WTC11 (cell line): ENCODE results near the gene RNU1-2. TPM values are rescaled to one million over a fixed set of nuclear protein-coding genes. Genes with fewer than 3 reads are reported as not detected.

ENCODE experiments used
- ATAC-seq: fragments of 200-7000 bp; cut with Tn5 transposase; 2 replicates; pipeline ENCODE4 v1.10.0; 2021; ENCODE audit warnings: mild to moderate bottlenecking, moderate library complexity
- CTCF ChIA-PET: fragments of 300-600 bp; sonication (Branson Sonifier 250); formaldehyde crosslinking; loops from one replicate; lab custom pipeline; 2021; ENCODE audit warnings: antibody characterized with exemption; lab: Charles Lee
- POLR2A ChIA-PET: fragments of 350-600 bp; sonication (Branson Sonifier 250); formaldehyde crosslinking; loops from one replicate; lab custom pipeline; 2021; ENCODE audit warnings: antibody characterized with exemption; lab: Charles Lee
- DNase-seq: peaks from one replicate; pipeline ENCODE4 v3.0.0; 2021; ENCODE audit warnings: low spot score
- H3K27ac Mint-ChIP-seq: 2 replicates; pipeline ENCODE4 v1.8.0; 2021; ENCODE audit warnings: mixed read lengths
- H3K27me3 Mint-ChIP-seq: 2 replicates; pipeline ENCODE4 v1.8.0; 2021; ENCODE audit warnings: low read depth, mild to moderate bottlenecking, moderate library complexity, mixed read lengths
- H3K36me3 Mint-ChIP-seq: 2 replicates; pipeline ENCODE4 v1.8.0; 2021; ENCODE audit warnings: mixed read lengths
- H3K4me1 Mint-ChIP-seq: 2 replicates; pipeline ENCODE4 v1.8.0; 2022; ENCODE audit warnings: mixed read lengths
- H3K4me3 Mint-ChIP-seq: 2 replicates; pipeline ENCODE4 v1.8.0; 2021; ENCODE audit warnings: mild to moderate bottlenecking, moderate library complexity, mixed read lengths
- H3K9me3 Mint-ChIP-seq: 2 replicates; pipeline ENCODE4 v1.8.0; 2021; ENCODE audit warnings: mixed read lengths
- ATF1 ChIP-seq: sonication (generic); formaldehyde crosslinking; IDR thresholded peaks from 2 replicates; pipeline ENCODE4 v1.8.1; 2023; ENCODE audit warnings: mild to moderate bottlenecking, moderate library complexity, missing genetic modification reagents
- ETV6 ChIP-seq: sonication (generic); formaldehyde crosslinking; IDR thresholded peaks from 2 replicates; pipeline ENCODE4 v1.8.1; 2022; ENCODE audit warnings: mild to moderate bottlenecking, missing genetic modification reagents
- GTF2I ChIP-seq: fragments of 250-450 bp; sonication (Bioruptor Pico); conservative IDR thresholded peaks from 2 replicates; pipeline ENCODE4 v1.4.0; 2021; ENCODE audit warnings: mild to moderate bottlenecking
- HMGA2 ChIP-seq: fragments of 250-450 bp; sonication (Bioruptor Pico); IDR thresholded peaks from 2 replicates; pipeline ENCODE4 v1.4.0; 2021; ENCODE audit warnings: mild to moderate bottlenecking, moderate library complexity
- SMAD3 ChIP-seq: sonication (generic); formaldehyde crosslinking; IDR thresholded peaks from 2 replicates; pipeline ENCODE4 v1.8.0; 2022; ENCODE audit warnings: missing genetic modification reagents, mild to moderate bottlenecking, borderline replicate concordance
- TEAD4 ChIP-seq: sonication (generic); formaldehyde crosslinking; IDR thresholded peaks from 2 replicates; pipeline ENCODE4 v1.8.0; 2022; ENCODE audit warnings: mild to moderate bottlenecking, missing genetic modification reagents
- ZNF263 ChIP-seq: sonication (generic); formaldehyde crosslinking; IDR thresholded peaks from 2 replicates; pipeline ENCODE4 v1.8.1; 2022; ENCODE audit warnings: low read depth, mild to moderate bottlenecking, moderate library complexity, missing genetic modification reagents
- ZNF423 ChIP-seq: fragments of 250-450 bp; sonication (Bioruptor Pico); IDR thresholded peaks from 2 replicates; pipeline ENCODE4 v2.1.2; 2022; ENCODE audit warnings: mild to moderate bottlenecking, moderate library complexity
- total RNA-seq: library from RNA; stranded (reverse); gene quantifications from 3 replicates; pipeline ENCODE4 v1.2.3, GENCODE V29; 2021
- TF ChIP-seq, protein P1 (sequence below): sonication (generic); formaldehyde crosslinking; IDR thresholded peaks from 2 replicates; pipeline ENCODE4 v1.8.1; 2023; ENCODE audit warnings: mild to moderate bottlenecking, missing genetic modification reagents, borderline replicate concordance
- TF ChIP-seq, protein P2 (sequence below): sonication (generic); formaldehyde crosslinking; IDR thresholded peaks from 2 replicates; pipeline ENCODE4 v1.8.0; 2022; ENCODE audit warnings: mild to moderate bottlenecking, missing genetic modification reagents
- TF ChIP-seq, protein P3 (sequence below): fragments of 250-450 bp; sonication (Bioruptor Pico); IDR thresholded peaks from 2 replicates; pipeline ENCODE4 v2.1.2; 2022; ENCODE audit warnings: mild to moderate bottlenecking, moderate library complexity
- TF ChIP-seq, protein P4 (sequence below): sonication (generic); formaldehyde crosslinking; conservative IDR thresholded peaks from 2 replicates; pipeline ENCODE4 v1.8.1; 2022; ENCODE audit warnings: mild to moderate bottlenecking, missing genetic modification reagents
- TF ChIP-seq, protein P5 (sequence below): sonication (generic); formaldehyde crosslinking; IDR thresholded peaks from 2 replicates; pipeline ENCODE4 v1.8.0; 2023; ENCODE audit warnings: mild to moderate bottlenecking, missing genetic modification reagents
- TF ChIP-seq, protein P6 (sequence below): sonication (generic); formaldehyde crosslinking; IDR thresholded peaks from 2 replicates; pipeline ENCODE4 v1.8.1; 2022; ENCODE audit warnings: missing genetic modification reagents, borderline replicate concordance
- TF ChIP-seq, protein P7 (sequence below): fragments of 250-450 bp; sonication (Bioruptor Pico); IDR thresholded peaks from 2 replicates; pipeline ENCODE4 v1.8.0; 2021; ENCODE audit warnings: mild to moderate bottlenecking
- TF ChIP-seq, protein P8 (sequence below): sonication (generic); formaldehyde crosslinking; IDR thresholded peaks from 2 replicates; pipeline ENCODE4 v1.8.0; 2022; ENCODE audit warnings: mild to moderate bottlenecking, missing genetic modification reagents
- TF ChIP-seq, protein P9 (sequence below): sonication (generic); formaldehyde crosslinking; IDR thresholded peaks from 2 replicates; pipeline ENCODE4 v1.8.0; 2022; ENCODE audit warnings: mild to moderate bottlenecking, missing genetic modification reagents
- TF ChIP-seq, protein P10 (sequence below): sonication (generic); formaldehyde crosslinking; IDR thresholded peaks from 2 replicates; pipeline ENCODE4 v1.8.0; 2022; ENCODE audit warnings: mild to moderate bottlenecking, missing genetic modification reagents

The RNU1-2 gene
- total RNA-seq, 1 experiment from 2014 or later: 1,197 TPM

DNA sequence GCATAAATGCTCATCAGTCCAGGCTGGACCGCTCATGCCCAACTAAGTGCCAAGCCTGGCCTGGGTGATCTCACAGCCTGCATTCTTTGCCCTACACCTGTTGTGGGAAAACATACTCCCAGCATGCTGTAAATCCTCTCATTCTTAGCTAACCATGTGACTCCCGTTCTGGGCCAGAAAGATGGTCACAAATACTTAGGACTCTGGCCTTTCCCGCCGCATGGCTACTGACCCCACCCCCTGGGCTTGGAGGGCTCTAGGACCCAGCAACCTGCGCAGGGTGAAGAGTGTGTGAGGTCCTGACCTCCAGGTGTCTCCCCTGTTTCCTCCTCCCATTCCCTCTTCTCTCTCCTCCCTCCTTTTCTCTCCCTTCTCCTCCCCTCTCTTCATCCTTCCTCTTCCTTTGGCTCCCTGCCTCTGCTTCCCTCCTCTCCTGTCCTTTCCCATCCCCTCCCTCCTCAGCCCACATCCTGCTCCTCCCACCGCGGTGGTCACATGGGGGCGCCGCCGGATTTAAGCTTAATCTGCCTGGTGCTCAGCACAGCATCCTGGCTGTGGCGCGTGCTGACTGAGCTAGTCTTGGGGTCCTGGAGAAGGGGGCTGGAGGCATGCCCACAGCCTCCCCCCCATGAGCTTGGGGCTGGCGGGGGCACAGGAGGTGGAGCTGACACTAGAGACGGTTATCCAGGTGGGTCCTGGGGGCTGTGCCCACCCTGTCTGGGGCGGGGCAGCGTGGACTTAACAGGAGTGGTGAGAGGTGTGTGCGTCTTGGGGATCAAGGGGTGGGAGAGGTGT lies 25.8 kb downstream of the RNU1-2 start, which contains the start of gene CROCC (continued):
- TF ChIP-seq, protein P1, sequence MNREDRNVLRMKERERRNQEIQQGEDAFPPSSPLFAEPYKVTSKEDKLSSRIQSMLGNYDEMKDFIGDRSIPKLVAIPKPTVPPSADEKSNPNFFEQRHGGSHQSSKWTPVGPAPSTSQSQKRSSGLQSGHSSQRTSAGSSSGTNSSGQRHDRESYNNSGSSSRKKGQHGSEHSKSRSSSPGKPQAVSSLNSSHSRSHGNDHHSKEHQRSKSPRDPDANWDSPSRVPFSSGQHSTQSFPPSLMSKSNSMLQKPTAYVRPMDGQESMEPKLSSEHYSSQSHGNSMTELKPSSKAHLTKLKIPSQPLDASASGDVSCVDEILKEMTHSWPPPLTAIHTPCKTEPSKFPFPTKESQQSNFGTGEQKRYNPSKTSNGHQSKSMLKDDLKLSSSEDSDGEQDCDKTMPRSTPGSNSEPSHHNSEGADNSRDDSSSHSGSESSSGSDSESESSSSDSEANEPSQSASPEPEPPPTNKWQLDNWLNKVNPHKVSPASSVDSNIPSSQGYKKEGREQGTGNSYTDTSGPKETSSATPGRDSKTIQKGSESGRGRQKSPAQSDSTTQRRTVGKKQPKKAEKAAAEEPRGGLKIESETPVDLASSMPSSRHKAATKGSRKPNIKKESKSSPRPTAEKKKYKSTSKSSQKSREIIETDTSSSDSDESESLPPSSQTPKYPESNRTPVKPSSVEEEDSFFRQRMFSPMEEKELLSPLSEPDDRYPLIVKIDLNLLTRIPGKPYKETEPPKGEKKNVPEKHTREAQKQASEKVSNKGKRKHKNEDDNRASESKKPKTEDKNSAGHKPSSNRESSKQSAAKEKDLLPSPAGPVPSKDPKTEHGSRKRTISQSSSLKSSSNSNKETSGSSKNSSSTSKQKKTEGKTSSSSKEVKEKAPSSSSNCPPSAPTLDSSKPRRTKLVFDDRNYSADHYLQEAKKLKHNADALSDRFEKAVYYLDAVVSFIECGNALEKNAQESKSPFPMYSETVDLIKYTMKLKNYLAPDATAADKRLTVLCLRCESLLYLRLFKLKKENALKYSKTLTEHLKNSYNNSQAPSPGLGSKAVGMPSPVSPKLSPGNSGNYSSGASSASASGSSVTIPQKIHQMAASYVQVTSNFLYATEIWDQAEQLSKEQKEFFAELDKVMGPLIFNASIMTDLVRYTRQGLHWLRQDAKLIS (CRISPR knock-in tag): no peak
- no peak for TF ChIP-seq HMGA2 (CRISPR knock-in tag)
- TF ChIP-seq, protein P2, sequence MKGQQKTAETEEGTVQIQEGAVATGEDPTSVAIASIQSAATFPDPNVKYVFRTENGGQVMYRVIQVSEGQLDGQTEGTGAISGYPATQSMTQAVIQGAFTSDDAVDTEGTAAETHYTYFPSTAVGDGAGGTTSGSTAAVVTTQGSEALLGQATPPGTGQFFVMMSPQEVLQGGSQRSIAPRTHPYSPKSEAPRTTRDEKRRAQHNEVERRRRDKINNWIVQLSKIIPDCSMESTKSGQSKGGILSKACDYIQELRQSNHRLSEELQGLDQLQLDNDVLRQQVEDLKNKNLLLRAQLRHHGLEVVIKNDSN (CRISPR knock-in tag): peak; percentile 95
- TF ChIP-seq TEAD4 (CRISPR knock-in tag): no peak
- TF ChIP-seq, protein P3, sequence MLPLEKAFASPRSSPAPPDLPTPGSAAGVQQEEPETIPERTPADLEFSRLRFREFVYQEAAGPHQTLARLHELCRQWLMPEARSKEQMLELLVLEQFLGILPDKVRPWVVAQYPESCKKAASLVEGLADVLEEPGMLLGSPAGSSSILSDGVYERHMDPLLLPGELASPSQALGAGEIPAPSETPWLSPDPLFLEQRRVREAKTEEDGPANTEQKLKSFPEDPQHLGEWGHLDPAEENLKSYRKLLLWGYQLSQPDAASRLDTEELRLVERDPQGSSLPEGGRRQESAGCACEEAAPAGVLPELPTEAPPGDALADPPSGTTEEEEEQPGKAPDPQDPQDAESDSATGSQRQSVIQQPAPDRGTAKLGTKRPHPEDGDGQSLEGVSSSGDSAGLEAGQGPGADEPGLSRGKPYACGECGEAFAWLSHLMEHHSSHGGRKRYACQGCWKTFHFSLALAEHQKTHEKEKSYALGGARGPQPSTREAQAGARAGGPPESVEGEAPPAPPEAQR (CRISPR knock-in tag): no peak
- TF ChIP-seq, all 79 proteins: peak for 15

DNA sequence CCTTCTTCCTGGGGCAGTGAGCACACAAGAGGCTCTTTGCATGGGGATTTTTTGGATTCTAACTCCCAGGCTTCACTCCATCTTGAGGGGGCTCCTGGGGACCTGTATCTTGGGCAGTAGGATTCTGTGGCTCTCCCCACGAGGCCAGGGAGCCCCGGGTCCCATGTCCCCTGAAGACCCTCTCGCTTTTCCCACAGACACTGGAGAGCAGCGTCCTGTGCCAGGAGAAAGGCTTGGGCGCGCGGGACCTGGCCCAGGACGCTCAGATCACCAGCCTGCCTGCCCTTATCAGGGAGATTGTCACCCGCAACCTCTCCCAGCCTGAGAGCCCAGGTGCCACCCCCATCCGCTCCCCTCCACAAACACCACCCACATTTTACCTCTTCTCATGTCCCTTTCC lies 26.7 kb downstream of the RNU1-2 start:
- POLR2A ChIA-PET: interaction anchor here (0.7 kb wide), 1 partner anchor 78 kb away, joined by 3 read pairs; no protein-coding TSS in a partner anchor
- Mint-ChIP-seq H3K36me3 (peaks cover 7% of the 10 kb centered on the region; the same call in 1 of the 2 replicates), H3K27ac (no peak overlapping the region), H3K9me3 (no peaks in the 10 kb centered on the region), H3K27me3 (no peaks in the 10 kb centered on the region), H3K4me3 (peak overlapping the region; percentile 88), H3K4me1 (peaks cover 39% of the 10 kb centered on the region)
- DNase-seq: no peak
- no peak for ATAC-seq
- CTCF ChIA-PET: interaction anchor here (1.0 to 2.0 kb wide), 2 partner anchors 16 to 302 kb away, joined by 4 to 14 read pairs; no protein-coding TSS in a partner anchor
- TF ChIP-seq, protein P4, sequence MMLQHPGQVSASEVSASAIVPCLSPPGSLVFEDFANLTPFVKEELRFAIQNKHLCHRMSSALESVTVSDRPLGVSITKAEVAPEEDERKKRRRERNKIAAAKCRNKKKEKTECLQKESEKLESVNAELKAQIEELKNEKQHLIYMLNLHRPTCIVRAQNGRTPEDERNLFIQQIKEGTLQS (CRISPR knock-in tag): no peak
- TF ChIP-seq, protein P5, sequence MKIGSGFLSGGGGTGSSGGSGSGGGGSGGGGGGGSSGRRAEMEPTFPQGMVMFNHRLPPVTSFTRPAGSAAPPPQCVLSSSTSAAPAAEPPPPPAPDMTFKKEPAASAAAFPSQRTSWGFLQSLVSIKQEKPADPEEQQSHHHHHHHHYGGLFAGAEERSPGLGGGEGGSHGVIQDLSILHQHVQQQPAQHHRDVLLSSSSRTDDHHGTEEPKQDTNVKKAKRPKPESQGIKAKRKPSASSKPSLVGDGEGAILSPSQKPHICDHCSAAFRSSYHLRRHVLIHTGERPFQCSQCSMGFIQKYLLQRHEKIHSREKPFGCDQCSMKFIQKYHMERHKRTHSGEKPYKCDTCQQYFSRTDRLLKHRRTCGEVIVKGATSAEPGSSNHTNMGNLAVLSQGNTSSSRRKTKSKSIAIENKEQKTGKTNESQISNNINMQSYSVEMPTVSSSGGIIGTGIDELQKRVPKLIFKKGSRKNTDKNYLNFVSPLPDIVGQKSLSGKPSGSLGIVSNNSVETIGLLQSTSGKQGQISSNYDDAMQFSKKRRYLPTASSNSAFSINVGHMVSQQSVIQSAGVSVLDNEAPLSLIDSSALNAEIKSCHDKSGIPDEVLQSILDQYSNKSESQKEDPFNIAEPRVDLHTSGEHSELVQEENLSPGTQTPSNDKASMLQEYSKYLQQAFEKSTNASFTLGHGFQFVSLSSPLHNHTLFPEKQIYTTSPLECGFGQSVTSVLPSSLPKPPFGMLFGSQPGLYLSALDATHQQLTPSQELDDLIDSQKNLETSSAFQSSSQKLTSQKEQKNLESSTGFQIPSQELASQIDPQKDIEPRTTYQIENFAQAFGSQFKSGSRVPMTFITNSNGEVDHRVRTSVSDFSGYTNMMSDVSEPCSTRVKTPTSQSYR (CRISPR knock-in tag): no peak
- TF ChIP-seq, protein P6, sequence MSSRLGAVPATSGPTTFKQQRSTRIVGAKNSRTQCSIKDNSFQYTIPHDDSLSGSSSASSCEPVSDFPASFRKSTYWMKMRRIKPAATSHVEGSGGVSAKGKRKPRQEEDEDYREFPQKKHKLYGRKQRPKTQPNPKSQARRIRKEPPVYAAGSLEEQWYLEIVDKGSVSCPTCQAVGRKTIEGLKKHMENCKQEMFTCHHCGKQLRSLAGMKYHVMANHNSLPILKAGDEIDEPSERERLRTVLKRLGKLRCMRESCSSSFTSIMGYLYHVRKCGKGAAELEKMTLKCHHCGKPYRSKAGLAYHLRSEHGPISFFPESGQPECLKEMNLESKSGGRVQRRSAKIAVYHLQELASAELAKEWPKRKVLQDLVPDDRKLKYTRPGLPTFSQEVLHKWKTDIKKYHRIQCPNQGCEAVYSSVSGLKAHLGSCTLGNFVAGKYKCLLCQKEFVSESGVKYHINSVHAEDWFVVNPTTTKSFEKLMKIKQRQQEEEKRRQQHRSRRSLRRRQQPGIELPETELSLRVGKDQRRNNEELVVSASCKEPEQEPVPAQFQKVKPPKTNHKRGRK (CRISPR knock-in tag): no peak
- TF ChIP-seq GTF2I (CRISPR knock-in tag) (no peak), ATF1 (CRISPR knock-in tag) (no peak), ZNF263 (no peak), ZNF423 (no peak), ETV6 (no peak), SMAD3 (CRISPR knock-in tag) (no peak)
- TF ChIP-seq, protein P7, sequence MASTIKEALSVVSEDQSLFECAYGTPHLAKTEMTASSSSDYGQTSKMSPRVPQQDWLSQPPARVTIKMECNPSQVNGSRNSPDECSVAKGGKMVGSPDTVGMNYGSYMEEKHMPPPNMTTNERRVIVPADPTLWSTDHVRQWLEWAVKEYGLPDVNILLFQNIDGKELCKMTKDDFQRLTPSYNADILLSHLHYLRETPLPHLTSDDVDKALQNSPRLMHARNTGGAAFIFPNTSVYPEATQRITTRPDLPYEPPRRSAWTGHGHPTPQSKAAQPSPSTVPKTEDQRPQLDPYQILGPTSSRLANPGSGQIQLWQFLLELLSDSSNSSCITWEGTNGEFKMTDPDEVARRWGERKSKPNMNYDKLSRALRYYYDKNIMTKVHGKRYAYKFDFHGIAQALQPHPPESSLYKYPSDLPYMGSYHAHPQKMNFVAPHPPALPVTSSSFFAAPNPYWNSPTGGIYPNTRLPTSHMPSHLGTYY (CRISPR knock-in tag): no peak
- TF ChIP-seq, protein P8, sequence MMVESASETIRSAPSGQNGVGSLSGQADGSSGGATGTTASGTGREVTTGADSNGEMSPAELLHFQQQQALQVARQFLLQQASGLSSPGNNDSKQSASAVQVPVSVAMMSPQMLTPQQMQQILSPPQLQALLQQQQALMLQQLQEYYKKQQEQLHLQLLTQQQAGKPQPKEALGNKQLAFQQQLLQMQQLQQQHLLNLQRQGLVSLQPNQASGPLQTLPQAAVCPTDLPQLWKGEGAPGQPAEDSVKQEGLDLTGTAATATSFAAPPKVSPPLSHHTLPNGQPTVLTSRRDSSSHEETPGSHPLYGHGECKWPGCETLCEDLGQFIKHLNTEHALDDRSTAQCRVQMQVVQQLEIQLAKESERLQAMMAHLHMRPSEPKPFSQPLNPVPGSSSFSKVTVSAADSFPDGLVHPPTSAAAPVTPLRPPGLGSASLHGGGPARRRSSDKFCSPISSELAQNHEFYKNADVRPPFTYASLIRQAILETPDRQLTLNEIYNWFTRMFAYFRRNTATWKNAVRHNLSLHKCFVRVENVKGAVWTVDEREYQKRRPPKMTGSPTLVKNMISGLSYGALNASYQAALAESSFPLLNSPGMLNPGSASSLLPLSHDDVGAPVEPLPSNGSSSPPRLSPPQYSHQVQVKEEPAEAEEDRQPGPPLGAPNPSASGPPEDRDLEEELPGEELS (CRISPR knock-in tag): no peak
- TF ChIP-seq, protein P9, sequence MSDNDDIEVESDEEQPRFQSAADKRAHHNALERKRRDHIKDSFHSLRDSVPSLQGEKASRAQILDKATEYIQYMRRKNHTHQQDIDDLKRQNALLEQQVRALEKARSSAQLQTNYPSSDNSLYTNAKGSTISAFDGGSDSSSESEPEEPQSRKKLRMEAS: no peak
- TF ChIP-seq, protein P10, sequence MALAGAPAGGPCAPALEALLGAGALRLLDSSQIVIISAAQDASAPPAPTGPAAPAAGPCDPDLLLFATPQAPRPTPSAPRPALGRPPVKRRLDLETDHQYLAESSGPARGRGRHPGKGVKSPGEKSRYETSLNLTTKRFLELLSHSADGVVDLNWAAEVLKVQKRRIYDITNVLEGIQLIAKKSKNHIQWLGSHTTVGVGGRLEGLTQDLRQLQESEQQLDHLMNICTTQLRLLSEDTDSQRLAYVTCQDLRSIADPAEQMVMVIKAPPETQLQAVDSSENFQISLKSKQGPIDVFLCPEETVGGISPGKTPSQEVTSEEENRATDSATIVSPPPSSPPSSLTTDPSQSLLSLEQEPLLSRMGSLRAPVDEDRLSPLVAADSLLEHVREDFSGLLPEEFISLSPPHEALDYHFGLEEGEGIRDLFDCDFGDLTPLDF (CRISPR knock-in tag): no peak
